Cortex of kidney (tissue), 1 donor: ENCODE data around the gene PEAK3.

ENCODE experiments used
- DNase-seq: peaks from one replicate; lab custom pipeline; 2025; lab: John Stamatoyannopoulos, UW

Gene PEAK3

DNA sequence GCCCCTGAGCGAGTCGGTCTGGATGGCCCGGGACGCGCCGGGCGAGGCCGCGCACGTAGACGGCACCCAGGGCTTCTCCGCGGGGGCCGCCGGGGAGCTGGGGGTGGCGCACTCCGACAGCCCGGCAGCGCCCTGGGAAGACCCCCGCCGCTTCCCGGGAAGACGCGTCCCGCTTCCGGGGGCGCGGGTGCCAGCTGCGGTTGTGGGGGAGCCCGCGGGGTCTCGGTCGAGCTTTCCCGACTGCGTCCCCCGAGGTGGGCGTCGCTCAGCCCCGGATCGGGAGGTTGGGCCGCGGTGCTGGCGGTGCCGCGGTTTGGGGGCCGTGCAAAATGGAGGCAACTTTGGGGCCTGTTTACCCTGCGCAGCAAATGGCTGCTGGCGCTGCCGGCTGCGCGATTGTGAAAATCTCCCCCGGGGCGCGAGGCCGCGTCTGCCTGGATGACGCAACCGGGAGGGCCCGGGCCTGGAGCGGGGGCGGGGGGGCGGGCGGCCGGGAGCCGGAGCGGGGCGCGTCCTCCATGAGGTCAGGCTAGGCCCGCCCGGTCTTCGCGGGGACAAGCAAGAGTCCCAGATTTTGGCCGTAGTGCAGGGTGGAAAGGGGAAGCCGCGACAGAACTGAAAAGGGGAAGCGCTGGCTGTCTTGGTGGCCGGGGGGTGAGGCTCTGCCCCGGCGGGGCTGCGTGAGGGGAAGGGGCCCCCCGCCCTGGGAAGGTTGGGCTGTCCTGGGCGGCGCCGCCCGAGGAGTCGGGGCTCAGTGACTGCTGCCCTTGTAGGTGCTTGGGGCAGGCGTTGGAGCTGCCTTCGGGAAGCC, 11.3 kb downstream of the PEAK3 start:
- DNase-seq = no peak

DNA sequence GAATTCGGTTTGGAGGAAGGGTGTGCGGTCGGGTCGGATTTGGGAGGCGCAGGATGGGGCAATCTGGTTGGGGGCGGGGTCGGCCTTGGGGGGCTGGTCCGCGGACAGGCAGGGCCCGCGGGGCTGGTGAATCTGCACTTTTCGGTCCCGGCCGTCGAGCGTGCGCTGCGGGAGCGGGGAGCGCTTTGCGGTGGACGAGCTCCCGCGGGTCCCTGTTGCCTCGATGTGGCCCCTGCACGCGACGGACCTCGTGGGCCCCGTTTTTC, 11.9 kb downstream of the PEAK3 start:
- no peak for DNase-seq

DNA sequence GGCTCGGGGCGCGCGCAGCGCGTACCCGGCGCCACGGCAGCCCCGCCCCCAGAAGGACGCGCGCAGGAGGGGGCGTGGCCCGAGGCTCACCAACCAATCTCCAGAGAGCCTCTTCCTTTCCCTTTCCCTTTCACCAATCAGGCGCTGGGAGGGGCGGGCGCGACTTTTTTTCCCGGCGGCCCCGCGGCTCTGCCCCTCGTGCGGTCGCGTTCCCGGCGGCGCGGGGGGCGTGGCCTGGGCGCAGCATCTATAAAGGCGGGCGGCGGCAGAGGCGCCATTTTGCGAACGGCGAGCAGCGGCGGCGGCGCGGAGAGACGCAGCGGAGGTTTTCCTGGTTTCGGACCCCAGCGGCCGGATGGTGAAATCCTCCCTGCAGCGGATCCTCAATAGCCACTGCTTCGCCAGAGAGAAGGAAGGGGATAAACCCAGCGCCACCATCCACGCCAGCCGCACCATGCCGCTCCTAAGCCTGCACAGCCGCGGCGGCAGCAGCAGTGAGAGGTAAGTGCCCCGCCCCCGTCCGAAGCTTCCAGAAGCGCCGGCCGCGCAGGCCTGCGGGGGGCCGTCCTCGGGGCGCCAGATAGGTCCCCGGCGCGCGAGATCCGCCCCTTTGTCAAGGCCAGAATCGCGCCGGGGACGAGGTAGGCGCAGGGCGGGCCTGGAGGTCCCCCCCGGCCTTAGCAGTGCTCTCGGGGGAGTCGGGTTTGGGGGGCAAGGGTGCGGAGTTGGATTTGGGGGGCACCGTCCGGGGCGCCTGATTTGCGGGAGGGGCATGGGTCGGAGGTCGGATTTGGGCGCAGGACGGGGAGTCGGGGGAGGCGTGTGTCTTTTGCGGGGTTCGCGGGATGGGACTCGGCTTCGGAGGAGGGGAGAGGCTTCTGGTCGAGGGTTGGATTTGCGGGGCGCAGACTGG, 12.5 kb downstream of the PEAK3 start:
- DNase-seq = peak; percentile 33

DNA sequence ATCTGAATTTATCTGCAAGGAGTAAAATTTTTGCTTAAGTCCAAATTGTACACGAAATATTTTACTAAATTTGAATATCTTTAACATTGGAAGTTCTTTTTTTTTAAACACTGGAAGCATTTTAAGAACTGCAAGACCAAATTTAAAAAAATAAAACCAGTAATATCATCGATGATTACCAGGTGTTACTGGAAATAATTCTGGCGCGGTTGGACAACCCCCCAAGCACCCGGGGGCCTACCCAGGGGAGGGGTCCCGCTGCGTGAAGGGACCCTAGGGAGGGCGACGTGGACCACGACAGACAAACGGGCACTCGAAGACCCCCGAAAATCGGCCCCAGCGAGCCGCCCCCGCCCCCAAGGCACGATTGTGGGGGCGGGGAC, 13.1 kb downstream of the PEAK3 start:
- no peak for DNase-seq

DNA sequence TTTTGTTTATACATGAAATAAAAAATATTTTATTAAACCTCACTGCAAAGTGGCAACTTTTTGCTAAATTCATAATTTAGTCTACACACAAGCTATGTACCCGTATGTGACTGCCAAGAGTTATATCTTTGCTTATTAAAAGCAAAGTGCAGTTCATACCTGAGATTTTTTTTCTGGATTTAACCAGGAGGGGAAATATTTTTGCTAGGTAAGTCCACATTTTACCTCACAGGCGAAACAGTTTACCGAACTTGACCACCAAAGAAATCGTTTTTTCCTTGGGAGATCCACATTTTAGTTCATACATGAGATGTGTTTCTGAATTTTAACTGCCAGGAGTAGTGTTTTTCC, 13.5 kb downstream of the PEAK3 start:
- DNase-seq = no peak

DNA sequence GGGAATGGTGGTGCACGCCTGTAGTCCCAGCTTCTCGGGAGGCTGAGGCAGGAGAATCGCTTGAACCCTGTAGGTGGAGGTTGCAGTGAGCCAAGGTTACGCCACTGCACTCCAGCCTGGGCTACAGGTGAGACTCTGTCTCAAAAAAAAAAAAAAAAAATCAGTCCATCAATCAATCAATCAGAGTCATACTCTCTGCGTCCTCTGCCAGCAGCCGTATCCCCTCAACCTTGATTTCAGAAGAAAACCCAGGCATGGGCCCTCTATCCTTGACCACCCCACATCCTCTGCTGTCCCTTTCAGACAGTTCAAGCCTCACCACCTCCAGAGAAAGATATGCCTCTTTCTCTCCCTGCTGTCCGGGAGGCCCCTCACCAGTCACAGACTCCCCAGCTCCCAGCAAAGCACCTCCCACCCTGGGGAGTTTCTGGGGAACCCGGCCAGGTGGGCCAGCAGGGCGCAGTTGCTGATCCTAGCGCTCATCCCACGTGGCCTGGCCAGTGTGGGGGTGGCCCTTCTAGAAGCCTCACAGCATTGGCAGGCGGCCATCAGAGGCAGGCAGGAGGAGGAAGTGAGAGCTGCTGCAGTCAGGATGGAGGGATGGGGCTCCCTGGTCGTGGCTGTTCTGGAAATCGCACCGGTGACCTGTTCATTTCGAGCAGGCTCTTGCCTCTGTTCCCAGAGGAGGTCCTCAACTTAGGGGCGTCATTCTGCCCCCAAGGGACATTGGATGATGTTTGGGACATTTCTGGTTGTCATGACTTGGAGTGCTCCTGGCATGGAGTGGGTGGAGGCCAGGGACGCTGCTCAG, 15.6 kb downstream of the PEAK3 start:
- no peak for DNase-seq

DNA sequence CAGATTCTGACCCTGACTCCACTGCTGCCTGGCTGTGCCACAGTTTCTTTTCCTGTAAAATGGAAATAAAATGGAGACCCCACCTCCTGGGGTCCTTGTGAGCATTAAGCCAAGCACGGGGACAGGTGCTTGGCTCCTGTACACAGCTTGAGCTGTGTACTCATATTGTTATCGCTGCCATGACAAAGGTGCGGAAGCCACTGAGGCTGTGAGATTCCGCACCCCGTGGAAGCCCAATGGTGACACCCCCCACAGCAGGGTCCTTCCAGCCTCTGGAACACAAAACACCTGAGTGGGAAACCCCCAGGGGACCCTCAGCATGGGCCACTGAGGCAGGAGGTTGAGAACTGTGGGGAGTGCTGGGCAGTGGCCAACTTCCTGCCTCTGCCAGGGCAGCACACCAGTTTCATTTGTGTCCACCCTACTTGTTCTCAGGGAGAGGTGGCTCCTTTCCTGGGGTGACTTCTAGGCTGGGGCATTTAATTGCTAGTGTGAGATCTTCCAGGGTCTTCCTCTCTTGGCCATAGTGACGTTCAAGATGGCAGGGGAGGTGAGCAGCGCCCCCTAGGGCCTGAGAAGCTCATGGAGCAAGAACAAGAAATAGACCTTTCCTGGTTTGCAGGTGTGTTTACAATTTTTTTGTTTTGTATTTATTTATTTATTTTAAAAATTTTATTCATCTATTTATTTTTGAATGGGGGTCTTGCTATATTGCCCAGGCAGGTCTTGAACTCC, 20.4 kb downstream of the PEAK3 start:
- no peak for DNase-seq

DNA sequence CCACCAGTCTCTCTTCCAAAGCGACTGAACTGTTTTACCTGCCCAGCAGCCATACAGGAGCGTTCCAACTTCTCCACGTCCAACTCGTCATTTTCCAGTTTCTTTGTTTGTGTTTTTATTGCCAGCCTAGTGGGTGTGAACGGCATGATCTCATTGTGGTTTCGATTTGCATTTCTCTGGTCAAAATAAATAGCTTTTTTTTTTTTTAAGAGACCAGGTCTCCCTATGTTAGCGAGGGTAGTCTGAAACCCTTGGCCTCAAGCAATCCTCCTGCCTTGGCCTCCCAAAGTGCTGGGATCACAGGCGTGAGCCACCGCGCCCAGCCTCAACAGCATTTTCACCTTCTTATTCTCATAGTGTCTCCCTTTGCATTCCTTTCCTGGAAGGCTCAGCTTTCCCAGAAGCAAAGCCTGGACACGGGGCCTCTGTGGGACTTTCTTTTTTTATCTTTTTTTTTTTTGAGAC, 21.6 kb downstream of the PEAK3 start:
- DNase-seq = no peak

DNA sequence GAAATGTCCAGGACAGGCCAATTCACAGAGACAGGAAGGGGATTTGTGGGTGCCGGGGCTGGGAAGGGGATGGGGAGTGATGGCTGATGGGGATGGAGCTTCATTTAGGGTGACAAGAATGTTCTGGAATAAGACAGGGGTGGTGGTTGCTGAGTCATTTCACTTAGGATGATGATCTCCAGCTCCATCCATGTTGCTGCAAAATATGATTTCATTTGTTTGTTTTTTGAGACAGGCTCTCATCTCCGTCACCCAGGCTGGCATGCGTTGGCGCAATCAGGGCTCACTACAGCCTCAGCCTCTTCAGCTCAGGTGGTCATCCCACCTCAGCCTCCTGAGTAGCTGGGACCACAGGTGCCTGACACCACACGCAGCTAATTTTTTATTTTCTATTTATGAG, 22.6 kb downstream of the PEAK3 start:
- DNase-seq = no peak

DNA sequence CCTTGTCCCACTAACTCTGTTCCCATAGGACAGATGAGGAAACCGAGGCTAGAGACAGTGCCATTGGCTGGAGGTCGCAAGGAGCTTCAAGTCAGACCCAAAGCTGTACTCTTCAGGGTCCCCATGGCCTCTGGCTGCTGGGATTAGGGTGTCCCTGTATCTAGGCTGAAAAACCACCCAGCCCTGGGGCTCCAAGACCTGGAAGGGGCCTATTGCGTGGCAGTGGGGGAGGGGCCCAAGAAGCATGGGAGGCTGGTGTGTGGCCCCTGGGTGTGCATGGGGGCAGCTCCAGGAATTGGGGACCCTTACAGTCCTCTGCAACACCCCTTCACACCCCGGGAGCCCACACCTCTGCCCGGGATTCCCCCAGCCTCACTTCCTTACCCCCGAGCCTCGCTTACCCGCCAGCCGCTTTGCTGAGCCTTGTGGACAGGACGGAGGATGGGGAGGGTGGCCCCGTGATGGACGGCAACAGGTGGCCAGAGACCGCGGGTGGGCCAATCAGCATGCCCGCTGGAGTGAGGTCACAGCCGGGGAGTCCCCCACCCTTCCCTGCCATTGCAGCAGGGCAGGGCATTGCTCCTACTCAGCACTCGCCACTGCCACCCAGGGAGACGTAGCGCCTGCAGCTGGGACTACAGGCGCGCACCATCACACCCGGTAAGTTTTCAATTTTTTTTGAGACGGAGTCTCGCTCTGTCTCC, 25.8 kb downstream of the PEAK3 start, which contains the start of gene JSRP1:
Gene JSRP1, minus strand, starts transcription at position 436 of the 704 bp plus-strand sequence. CDS start 1,103 bp downstream, outside the sequence.
- DNase-seq = no peak

DNA sequence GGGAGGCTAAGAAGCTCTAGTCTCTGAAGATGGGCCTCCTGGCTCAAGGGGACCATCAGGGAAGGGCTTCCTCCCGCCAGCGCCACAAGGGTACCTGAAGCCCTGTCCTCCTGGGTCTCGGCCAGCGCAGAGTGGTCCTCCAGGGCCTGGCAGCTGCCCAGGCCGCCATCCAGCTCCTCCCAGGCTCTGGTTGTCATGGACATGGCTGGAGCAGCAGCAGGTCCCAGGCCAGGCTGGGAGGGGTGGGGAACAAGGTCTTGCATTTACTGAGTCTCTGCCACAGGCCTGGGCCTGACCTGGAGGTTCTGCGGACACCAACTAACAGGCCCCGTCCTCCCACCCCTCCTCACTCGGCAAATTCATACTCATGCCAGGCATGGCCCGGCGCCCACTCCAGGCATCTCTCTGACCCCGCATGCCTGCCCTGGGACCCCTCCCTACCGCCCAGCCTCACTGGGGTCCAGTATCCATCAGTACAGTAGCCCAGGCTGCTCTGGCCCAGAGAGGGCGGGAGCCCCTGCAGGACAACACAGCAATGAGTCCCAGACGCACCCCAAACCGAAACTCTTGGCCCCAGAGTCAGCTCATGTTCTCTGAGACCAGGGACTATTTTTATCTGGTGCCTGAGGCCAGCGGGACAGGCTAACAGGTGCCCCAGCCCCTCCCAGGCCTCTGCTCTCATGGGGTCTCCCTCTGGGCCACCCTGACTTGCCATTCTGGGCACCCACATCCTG, 26.7 kb downstream of the PEAK3 start:
- DNase-seq = no peak

DNA sequence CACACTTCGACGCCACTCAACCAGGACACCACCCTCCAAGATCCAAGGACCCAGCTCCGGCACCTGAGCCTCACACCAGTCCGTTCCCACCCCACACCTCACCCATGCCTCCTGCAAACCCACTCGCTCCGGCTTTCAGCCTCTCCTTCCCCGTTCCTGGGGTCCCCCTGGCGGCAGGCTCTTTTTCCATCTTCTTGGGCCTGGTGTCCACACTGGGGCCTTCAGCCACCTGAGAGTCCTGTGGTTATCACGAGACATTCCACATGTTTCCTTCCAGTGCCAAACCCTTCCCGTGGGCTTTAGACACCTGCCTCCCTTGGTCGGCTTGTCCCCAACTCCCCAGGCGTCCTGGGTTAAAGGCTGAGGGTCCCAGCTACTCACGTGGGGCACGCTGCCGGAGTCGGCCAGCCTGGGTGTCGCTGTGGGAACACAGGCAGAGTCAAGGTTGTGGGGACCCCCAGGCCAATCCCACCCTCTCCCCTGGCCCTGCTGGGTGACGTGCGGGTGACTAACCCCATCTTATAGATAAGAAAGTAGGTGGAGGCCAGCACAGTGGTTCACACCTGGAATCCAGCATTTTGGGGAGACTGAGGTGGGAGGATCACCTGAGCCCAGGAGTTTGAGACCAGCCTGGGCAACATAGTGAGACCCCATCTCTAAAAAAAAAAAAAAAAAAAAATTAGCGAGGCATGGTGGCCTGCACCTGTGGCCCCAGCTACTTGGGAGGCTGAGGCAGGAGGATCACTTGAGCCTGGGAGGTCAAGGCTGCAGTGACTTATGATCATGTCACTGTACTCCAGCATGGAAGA, 27.7 kb downstream of the PEAK3 start:
- no peak for DNase-seq

DNA sequence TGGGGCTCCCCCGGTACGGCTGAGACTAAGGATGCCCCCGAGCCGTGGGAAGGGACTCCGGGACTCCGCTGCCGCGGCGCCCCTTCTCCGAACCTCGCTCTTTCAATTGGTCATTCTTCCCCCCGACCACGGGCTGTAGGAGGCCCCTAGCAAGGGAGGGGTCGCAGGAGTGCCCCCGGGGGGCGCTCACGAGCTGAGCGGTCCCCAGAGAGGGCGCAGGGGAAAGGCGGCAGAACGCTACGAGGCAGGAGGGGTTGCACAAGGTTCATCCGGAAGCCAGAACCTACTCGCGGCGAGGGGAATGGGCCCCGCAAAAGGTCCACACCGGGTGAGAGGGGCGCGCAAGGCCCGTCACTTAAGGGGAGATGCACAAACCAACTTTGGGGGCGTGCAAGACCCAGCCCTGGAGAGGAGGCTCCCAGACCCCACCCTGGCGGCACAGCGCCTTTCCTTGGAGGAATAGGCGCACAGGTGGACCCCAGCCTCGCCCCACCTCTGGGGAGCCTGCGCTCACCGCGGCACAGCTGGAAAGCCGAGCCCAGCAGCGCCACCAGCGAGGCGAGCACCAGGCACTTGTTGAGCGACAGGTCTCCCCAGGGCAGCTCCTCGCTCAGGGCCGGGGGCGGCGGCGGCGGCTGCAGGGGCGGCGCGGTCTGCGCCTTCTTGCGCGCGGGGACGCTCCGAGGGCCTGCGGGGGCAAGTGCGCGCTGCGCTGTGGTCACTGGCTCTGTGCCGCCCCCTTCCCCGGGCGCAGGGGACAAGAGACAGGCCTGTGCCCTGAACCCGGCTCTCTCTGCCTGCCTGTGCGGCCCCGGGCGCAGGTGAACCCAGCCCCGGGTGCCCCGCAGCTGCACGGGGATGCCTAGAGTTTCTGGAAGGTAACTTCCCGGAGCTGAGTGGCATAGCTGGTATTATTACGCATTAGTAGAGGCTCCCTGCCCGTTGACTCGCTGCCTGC, 28.6 kb downstream of the PEAK3 start:
- DNase-seq = no peak

DNA sequence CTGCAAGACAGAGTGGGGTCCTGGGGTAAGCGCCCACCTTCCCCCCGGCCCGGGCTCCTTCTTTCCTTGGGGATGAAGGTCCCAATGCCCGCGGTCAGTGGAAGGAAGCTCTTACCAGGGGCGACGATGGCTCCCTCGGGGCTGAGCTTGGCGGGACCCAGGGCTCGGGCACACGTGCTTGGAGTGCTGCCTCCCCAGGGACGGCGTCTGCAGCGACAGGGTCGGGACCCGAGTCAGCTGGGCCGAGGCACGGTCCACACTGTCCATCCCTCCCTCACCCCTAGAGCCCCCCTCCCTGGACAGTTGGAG, 29.2 kb downstream of the PEAK3 start:
- no peak for DNase-seq

DNA sequence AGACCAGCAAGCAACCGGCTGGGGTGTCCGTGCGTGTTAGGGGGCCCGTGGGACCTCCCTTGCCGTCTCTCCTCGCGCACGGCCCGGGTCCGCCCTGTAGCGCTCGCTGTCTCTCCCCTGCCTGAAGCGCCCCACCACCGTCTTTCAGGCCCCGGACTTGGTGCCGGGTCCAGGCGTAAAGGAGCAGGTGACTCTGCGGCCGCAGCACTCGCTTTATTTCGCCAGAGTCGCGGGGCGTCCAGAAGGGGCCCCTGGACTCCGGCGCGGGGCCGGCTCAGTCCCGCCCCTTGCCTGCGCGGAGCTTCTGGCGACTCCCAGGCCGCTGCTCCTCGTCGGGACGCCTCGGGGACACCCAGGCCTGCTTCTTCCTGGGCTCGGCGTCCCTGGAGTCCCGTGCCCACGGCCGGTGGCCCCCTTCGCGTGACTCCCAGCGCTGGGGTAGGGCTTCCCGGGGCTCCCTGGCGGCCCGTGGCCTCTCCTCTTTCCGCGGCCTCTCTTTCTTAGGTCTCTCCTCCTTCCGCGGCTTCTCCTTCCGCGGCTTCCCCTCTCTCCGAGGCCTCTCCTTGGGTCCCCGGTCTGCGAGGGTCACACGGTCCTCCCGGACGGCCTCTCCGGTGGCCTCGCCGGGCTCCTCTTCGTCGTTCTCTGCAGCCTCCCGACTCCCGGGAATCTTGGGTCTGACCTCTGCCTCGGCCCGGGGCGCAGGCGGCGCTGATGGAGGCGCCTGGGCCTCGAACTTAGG, 29.7 kb downstream of the PEAK3 start:
- no peak for DNase-seq

DNA sequence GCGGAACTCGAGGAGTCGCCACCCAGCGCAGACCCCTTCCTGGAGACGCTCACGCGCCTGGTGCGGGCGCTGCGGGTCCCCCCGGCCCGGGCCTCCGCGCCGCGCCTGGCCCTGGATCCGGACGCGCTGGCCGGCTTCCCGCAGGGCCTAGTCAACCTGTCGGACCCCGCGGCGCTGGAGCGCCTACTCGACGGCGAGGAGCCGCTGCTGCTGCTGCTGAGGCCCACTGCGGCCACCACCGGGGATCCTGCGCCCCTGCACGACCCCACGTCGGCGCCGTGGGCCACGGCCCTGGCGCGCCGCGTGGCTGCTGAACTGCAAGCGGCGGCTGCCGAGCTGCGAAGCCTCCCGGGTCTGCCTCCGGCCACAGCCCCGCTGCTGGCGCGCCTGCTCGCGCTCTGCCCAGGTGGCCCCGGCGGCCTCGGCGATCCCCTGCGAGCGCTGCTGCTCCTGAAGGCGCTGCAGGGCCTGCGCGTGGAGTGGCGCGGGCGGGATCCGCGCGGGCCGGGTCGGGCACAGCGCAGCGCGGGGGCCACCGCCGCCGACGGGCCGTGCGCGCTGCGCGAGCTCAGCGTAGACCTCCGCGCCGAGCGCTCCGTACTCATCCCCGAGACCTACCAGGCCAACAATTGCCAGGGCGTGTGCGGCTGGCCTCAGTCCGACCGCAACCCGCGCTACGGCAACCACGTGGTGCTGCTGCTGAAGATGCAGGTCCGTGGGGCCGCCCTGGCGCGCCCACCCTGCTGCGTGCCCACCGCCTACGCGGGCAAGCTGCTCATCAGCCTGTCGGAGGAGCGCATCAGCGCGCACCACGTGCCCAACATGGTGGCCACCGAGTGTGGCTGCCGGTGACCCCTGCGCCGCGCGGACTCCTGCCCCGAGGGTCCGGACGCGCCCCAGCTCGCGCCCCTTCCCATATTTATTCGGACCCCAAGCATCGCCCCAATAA, 30.6 kb downstream of the PEAK3 start:
- no peak for DNase-seq

DNA sequence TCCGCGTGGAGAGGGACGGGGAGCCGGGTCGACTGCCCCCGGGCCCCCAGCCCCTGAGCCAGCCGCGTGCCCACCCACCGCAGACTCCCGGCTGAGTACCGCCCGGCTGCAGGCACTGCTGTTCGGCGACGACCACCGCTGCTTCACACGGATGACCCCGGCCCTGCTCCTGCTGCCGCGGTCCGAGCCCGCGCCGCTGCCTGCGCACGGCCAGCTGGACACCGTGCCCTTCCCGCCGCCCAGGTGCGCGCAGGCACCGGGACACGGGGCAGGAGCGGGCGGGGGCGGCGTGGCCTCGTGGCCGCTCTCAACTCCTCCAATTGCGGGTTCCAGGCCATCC, 31.2 kb downstream of the PEAK3 start:
- DNase-seq = no peak
